HG03039 (cell line): Measurements from ENCODE around the gene CACNA2D4.

Experiments
- ATAC-seq: cut with Tn5 transposase; IDR thresholded peaks from one replicate; pipeline ENCODE4 v1.9.1; 2021; ENCODE audit warnings: mild to moderate bottlenecking, moderate library complexity; ENCODE audit not compliant: unreplicated experiment

Gene CACNA2D4

DNA sequence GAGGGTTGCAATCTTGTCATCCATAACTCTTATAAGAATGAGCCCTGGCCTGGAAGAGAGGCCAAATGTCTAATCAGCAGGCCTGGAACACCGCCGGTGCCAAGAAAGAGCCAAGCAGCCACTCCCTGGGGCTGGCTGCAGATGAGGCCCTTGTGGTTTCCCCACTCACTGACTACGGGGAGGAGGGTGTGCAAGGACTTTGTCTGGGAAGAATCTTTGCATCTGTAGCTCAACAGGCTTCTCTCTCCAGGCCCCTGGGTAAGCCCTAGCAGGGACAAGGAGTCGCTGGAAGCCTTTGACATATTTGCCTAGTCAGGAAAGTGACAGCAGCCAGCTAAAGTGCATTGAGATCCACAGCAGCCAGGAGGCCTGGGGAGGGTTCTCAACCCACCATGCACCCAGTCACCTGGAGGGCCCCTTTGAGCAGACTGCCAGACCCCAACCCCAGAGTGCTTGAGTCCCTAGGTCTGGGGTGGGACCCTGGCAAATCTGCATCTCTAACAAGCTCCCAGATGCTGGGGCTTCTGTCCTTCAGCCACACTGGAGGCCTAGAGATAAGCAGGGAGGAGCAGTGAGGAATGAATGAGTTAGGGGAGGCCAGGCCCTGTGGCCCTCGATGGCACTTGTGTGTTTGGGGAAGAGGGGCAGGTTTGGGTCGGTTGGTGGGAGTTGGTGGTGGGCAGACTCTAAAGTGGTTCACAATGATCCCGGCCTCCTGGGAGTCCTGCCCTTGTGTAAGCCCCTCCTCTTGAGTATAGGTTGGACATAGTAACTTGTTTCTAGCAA, 112.0 kb downstream of the CACNA2D4 start:
- no peak for ATAC-seq

DNA sequence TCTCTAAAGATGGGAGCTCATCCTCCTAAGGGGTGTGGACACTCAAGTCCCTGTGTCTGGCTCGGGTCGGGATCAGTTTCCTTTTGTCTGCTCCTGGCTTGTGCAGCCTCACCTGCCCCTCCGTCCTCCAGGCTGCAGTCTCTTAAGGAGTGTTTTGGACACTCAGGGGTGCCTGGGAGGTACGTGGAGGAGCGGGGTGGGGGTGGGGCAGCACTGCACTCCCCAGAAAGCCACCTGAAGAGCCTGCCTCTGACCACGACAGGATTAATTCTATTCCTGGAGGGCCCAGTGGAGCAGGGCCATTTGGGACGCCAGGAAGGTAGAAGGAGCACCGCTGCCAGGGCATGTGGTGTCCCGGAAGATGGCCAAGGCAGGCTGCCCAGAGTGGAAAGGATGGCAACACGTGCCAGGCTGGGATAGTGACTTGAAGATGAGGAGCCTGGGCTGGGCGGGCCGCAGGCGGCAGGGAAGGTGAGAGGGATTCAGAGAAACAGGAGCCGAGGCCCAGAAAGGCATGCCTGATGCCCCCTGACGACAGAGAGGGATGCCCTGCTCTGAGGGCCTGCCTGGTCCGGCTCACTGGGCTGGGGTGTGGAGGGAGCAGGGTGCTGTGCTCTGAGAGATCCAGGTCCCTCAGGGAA, 112.9 kb downstream of the CACNA2D4 start:
- ATAC-seq: no peak

DNA sequence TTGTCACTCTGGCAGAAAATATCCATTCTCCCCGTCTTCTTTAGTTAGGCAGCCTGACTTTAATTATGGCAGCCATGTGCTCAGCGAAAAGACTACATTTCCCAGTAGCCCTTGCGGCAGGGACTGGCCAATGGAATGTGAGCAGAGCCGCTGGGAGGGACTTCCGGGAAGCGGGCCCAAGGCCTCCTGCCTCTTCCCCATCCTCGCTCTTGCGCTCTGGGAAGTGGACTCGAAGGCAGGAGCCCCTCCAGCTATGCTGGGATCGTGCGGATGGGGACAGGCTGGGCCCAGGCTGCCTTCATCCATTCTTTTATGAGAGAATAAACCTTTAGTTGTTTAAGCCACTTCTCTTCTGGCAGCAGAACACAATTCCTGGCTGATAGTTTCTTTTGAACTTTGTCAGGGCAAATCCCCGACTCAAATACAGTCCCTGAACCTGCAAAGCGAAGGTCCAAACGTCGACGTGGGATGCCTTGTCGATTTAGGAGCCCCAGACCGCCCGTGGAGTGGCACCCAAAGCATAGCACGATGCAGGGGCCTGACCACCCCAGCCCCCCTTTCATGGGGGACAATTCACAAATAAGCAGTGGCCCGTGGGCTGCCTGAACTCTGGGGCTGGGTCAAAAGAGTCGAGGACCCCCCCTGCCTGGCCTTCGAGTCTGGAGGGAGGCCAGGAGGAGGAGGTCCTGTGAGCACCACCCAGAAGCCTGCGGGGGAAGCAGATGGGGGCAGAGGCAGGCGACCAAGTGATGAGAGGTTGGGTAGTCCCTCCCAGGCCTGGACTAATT, 113.7 kb downstream of the CACNA2D4 start:
- ATAC-seq: peak; percentile 90

DNA sequence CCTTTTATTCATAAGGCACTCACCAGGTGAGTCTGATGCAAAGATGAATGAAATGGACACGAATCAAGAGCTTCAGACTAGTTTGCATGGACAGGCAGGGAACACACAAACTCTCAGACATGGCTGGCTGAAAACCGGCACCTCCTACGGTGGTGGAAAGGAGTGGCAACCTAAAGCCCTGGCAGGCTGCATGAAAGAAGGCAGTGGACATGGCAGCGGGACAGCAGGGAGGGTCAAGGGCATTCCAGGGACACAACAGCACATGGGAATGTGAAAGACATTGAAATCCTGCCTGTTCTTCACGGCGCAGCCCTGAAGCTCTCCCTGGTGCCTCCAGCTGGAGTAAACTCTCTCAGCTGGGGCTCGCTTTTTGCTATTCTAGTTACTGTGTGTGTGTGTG, 114.7 kb downstream of the CACNA2D4 start:
- ATAC-seq: no peak

DNA sequence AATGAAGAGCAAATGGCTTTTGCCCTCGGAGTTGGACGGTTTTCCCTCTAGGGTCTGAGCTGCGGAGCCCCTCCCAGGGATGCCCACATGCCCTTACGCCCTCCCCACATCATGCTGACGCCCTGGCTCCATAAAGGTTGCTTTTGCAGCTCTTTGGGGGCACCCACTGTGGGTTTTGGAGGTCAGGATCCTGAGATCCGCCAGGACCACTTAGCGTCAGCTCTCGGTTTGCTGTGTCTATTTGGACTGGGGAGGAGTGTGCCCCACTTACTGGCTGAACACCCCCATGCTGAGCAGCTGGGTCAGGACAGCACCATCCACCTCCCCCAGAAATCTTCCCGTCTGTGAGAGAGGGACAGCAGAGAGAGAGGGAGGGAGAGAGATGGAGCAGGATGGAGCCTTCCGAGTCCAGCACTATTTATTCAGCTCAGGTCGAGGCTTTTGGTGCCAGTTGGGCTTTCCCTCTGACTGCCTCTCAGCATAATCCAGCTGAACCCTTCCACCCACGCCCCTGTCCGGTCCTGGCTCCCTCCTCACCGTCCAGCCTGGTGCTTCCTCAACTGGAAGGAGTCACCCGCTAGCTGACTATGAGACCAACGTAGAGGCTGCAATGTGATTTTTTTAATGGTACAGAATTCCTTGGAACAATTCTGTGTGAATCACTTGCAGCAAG, 117.0 kb downstream of the CACNA2D4 start:
- no peak for ATAC-seq

DNA sequence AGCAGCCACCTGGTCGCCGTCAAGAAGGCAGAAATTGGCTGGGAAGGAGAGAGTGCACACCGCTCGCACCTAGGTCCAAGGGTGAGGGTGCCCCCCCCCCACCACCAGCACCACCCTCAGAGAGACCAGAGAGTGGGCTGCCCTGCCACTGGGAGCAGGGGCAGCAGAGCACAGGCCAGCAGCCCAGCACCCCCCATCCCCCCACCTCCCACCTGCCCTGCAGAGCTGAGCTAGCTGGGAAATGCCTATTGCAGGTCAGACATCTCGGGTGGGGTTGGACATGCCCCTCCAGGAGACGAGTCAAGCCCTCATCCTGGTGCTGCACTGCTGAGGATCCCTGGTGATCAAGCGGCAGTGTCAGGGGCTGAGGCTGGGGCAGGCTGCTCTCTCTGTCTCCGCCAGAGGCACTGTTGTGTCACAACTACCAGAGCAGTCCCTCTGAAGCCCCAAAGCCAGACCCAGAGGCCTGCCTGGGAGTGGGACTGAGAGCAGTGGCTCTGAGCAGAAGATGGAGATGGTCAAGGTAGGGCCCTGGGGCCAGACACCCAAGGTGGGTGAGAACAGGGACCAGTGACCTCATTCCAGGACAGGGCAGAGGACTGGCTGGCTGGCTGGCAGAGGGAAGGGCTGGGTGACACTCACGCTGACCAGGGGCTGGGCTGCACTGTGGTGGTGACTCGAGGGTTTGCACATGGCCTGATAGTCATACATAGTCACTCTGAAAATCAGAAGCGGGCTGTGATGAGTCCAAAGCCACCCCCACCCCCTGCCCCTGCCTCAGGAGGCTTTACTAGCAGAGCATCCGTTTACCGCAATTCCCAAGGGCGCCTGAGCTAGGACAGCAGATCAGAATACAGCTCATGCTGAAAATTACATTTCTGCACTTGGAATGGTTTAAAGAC, 117.8 kb downstream of the CACNA2D4 start:
- ATAC-seq: no peak

DNA sequence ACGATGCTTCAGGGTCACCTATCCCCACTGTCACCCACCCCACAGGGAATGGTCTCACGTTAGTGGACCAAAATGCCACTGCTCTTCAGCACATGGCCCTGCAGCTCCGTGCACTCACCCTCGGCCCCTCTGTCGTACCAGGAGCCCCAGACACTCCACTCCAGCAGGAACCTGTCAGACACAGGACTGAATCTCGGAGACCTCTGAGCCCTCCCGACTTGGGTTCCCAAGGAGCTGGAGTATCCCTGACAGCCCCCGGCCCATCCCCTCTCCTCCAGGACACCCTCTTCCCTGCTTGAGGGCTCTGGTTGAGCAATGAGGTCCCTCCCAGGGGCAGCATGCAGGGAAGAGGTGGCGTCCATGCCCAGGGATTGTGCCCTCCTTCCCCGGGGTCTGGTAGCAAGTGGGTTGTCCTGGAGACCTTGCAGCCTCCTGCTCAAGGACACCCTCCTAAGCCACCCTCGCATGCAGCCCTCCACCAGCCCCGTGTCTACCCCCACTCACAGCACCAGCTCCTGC, 118.5 kb downstream of the CACNA2D4 start:
- ATAC-seq: no peak

DNA sequence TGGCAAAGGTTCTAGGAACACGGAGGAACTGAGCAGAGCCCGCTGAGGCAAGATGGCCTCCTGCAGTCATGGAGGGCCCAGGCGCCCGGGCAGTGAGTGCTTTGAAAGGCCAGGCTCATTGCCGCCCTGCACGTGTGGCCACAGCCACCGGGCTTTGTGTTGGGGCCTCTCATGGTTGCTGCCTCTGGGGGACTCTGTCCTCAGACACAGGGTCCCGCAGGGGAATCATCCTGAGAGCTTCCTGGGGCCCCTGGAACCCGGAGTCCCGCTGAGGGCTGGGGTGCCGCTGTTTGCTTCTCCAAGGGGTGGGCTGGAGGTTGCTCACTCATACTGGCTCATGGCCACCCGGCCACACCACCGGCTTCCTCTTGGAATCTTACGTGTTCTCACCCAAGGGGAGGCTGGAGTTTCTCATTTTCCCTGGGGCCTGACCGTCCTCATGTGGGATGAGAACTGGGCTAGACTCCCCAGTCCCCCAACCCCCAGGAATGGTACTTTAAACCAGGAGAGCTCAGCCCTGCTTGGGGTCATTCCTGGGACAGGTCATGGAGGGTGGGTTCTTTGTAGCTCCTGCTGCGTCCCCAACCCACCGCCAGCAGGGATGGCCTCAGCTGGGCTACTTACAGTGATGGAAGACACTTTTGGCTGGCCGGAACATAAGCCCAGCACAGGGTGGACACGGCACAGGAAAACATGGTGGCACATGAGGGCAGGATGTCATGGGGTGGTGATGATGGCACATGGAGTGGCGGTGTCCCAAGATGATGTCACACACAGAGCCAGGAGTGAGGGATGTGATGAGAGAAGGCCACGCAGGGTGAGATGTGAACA, 119.2 kb downstream of the CACNA2D4 start:
- no peak for ATAC-seq

DNA sequence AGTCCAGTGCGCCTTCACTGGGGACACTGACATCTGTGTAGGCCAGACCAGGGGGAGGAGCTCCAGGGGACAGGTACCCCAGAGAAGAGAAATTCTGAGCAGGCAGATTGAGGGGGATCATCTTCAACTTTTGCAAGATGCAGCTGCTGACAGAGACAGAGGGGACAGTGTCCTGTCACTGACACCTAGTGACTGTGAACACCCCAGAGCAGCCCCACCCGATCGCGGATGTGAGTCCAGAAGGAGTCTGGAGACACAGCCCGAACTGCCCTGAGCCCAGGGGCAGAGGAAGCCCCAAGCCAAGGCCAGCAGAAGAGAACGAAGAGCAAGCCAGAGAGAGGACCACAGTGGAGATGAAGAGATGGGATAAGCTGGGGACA, 119.8 kb downstream of the CACNA2D4 start:
- no peak for ATAC-seq

DNA sequence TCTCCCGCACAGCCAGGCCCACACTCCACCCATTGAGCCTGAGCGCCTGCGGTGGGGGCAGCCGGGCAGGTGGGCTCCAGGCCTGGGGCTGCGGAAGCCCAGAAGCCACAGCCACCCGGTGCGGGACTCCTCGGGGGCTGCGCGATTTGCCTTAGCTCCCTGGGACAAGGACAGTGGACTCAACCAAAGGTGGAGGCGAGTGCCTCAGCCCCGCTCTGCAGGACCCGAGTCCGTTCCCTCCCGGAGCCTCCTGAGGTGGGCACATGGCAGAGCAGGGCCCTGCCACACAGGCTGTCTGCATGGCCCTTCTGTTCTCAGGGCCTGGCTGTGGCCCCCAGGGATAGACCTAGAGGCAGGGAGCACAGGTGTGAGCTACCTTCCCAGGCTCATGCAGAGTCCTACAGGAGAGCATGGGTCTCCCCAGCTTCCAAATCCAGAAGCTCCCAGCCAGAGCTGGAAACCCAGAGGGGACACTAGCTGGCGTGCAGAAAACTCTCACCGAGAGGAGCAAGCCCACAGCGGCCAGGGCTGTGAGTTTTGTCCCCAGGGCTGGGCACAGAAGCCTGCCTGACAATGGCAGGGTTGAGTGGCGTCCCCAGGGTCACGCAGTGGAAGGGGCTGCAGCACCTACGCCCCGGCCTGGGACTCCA, 120.3 kb downstream of the CACNA2D4 start:
- no peak for ATAC-seq

DNA sequence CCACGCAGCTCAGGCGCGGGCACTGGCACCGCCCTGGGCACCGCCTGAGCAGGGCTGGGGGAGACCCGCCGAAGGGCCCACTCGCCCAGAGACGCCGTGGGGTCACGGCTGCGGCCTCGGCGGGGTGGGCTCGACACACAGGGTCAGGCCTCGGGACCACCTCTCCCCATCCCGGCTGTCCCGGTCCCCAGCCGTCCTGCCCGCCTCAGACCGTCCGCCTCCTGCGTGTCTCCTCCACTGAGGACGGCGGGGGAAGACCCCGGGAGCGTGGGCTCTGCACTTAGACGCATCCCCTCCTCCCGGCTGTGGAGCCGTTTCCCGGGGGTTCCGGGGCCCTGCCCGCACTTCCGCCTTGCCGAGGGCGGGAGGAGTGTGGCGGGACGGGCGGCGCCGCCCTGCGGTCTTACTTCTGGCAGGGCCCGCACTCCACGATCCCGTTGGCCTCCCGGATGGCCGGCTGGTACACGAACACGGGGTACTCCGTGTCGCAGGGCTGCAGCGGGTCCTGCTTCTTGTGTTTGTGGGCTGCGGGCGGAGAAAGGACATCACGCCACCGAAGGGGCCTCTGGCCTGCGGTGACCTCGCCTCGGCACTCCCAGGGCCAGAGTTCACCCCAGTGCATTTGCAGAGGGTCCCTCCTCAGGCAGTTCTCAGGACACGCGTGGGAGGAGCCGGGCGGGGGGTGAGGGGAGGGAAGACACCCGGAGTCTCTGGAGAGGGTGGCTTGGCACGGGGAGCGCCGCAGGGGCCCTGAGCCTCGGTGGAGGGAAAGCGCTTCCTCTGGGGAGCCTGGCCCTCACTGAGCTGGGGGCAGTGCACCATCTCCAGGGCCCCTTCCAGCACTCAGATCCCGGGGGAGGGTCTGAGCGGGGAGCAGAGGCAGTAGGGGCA, 121.2 kb downstream of the CACNA2D4 start:
- ATAC-seq: peak; percentile 9

DNA sequence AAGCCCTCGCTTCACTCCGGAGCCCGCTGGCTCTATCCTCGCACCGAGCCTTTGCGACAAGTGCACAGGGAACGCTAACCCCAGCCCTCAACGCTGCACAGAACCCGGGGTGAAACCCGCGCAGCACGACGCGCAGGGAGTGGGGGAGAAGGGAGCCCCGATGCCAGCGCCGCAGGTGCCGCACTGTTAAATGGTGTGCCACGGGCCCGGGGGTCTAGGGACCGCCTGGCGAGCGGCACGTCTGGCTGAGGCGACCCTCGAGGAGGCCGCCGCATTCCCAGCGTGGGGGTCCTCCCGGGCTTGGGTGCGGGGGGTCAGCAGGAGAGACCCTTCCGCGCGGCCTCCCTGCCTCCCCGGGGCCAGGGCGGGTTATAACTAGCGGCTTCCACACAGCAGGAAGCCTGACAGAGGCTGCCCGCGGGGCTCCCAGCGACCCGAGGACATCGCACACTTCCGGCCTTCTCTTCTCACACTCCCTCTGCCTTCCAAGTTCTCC, 121.9 kb downstream of the CACNA2D4 start:
- ATAC-seq: peak; percentile 3

DNA sequence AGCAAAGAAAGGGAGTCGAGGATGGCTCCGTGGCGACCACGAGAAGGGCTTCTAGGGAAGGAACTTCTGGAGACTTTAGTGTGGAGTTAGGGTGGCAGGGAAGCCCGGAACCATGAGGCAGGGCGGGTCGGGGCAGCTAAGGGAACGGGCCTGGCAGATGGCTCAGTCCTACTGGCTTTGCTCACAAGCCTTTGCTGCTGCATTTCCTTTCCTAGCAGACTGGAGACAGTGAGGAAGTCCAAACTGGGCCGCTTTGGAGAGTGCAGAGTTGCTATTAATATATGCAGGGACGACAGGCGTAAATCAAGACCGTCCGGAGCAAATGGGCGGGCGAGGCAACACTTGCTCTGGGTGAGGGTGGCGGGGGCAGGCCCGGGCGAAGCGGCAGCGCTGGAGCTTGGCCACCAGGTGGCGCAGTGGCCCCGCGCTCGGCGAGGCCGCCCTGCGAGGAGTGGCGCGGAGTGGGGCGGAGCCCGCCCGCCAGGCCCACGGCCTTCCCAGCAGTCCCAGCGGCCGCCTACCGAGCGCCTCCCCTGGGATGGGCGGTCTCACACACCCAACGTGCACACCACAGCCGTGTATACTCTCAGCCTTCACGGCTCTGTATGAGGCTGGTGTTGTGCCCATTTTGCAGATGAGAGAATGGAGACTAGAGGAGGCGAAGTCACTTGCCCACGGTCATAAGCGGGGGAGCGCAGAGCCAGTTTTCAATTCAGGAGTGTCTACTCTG, 122.5 kb downstream of the CACNA2D4 start:
- peak; percentile 84 for ATAC-seq

DNA sequence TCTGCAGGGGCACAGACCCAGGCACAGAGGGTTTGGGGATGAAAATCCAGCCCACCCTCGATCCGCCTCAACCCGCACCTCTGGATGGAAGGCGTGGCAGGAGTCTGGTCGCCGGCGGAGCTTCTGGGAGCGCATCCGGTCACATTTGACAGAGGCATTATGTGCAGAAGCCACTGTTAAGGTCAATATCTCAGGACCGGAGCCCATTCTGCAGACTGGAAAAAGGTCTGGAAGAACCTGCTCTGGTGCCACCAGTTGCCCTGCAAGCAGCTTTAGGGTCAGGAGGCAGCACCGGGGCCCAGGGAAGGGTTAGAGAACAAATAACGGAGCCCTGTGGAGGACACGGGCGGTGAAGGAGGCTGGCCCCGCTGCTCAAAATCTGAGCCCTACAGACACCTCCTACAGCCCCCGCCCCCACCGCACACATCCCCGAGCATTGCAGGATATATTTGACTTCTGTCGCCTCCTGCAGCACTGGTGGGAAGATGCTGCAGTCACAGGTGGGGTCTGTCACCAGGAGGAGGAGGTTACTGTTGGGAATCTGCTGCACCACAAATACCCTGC, 123.1 kb downstream of the CACNA2D4 start:
- no peak for ATAC-seq

DNA sequence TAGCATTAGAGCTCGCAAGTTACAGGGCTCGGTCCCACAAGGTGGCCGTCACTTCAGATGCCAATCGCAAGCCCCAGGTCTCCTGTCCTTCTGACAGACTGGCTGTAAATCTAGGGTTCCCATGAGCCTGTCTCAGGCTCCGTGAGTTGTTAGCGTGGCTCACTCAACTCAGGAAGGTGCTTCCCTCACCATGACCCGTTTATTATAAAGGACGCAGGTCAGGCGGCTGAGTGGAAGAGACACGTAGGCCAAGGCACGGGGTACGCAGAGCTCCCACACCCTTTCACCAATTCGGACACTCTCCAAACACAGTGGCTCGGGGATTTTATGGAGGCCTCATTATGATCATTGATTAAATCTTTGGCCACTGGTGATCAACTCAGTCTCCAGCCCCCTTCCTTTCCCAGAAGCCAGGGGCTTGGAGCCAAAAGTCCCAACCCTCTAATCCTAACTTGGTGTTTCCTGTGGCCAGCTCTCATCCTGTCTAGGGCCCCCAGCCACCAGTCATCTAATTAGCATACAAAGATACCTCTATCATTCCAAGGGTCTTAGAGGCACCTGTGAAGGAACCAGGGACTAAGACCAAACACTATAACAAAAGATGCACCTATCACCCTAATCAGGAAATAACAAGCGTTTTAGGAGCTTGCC, 123.9 kb downstream of the CACNA2D4 start:
- no peak for ATAC-seq
